Trophoblast cell (in vitro differentiated cells and primary cell): ENCODE measurements around the gene FBXL5.

Experiments used
- DNase-seq, 2 donors: peaks; one replicate each; pipeline ENCODE4 v3.0.0-alpha.2; 2016
- H2AFZ ChIP-seq: 2 replicates; pipeline ENCODE4 v1.6.1; 2013; ENCODE audit warnings: low read length, moderate library complexity, mild to moderate bottlenecking; ENCODE audit not compliant: insufficient read depth, poor library complexity
- H2AK5ac ChIP-seq: 2 replicates; pipeline ENCODE4 v1.6.1; 2013; ENCODE audit warnings: mild to moderate bottlenecking, low read length
- H2BK120ac ChIP-seq: 2 replicates; pipeline ENCODE4 v1.6.1; 2013; ENCODE audit warnings: low read length, mild to moderate bottlenecking, moderate library complexity; ENCODE audit not compliant: insufficient read depth, poor library complexity
- H2BK12ac ChIP-seq: 2 replicates; pipeline ENCODE4 v1.6.1; 2013; ENCODE audit warnings: mild to moderate bottlenecking, low read length, moderate library complexity
- H2BK5ac ChIP-seq: 2 replicates; pipeline ENCODE4 v1.6.1; 2013; ENCODE audit warnings: low read length, low read depth, moderate library complexity, mild to moderate bottlenecking; ENCODE audit not compliant: poor library complexity
- H3K14ac ChIP-seq: 2 replicates; pipeline ENCODE4 v1.6.1; 2013; ENCODE audit warnings: mild to moderate bottlenecking, low read length
- H3K18ac ChIP-seq: 2 replicates; pipeline ENCODE4 v1.6.1; 2013; ENCODE audit warnings: mild to moderate bottlenecking, low read length
- H3K23ac ChIP-seq: 2 replicates; pipeline ENCODE4 v1.6.1; 2013; ENCODE audit warnings: low read length
- H3K27ac ChIP-seq: 2 replicates; pipeline ENCODE4 v1.5.1; 2013; ENCODE audit warnings: low read depth, mild to moderate bottlenecking, inconsistent platforms, low read length, moderate library complexity
- H3K27me3 ChIP-seq: 2 replicates; pipeline ENCODE4 v1.6.1; 2013; ENCODE audit warnings: inconsistent platforms, mild to moderate bottlenecking, low read length, moderate library complexity; ENCODE audit not compliant: insufficient read depth
- H3K36me3 ChIP-seq, 2 experiments: 1 replicate in 1 of 2; 2 replicates in 1 of 2; pipeline ENCODE4 v1.6.1; 2013; ENCODE audit warnings: low read length in 2 of 2, mild to moderate bottlenecking in 2 of 2, moderate library complexity in 1 of 2; ENCODE audit not compliant: insufficient read depth in 2 of 2, control insufficient read depth in 1 of 2
- H3K4ac ChIP-seq: 2 replicates; pipeline ENCODE4 v1.6.1; 2013; ENCODE audit warnings: low read depth, mild to moderate bottlenecking, low read length, moderate library complexity
- H3K4me1 ChIP-seq, 2 experiments: 1 replicate in 1 of 2; 2 replicates in 1 of 2; pipeline ENCODE4 v1.6.1; 2013; ENCODE audit warnings: low read length in 2 of 2, mild to moderate bottlenecking in 2 of 2, moderate library complexity in 1 of 2; ENCODE audit not compliant: insufficient read depth in 2 of 2, control insufficient read depth in 1 of 2
- H3K4me2 ChIP-seq: 2 replicates; pipeline ENCODE4 v1.6.1; 2013; ENCODE audit warnings: inconsistent platforms, mild to moderate bottlenecking, low read length, moderate library complexity
- H3K4me3 ChIP-seq: 2 replicates; pipeline ENCODE4 v1.5.1; 2013; ENCODE audit warnings: mild to moderate bottlenecking, low read depth, low read length, inconsistent platforms
- H3K79me1 ChIP-seq: one replicate; pipeline ENCODE4 v1.6.1; 2013; ENCODE audit warnings: low read length
- H3K79me2 ChIP-seq: 2 replicates; pipeline ENCODE4 v1.6.1; 2013; ENCODE audit warnings: low read length, mild to moderate bottlenecking; ENCODE audit not compliant: control insufficient read depth, insufficient read depth, poor library complexity
- H3K9ac ChIP-seq: 2 replicates; pipeline ENCODE4 v1.6.1; 2013; ENCODE audit warnings: mild to moderate bottlenecking, low read length
- H3K9me3 ChIP-seq: 2 replicates; pipeline ENCODE4 v1.6.1; 2013; ENCODE audit warnings: low read depth, mild to moderate bottlenecking, control low read depth, inconsistent platforms, low read length; ENCODE audit not compliant: insufficient read depth
- H4K12ac ChIP-seq: 2 replicates; pipeline ENCODE4 v1.6.1; 2013; ENCODE audit warnings: low read depth, mild to moderate bottlenecking, low read length, moderate library complexity
- H4K8ac ChIP-seq: 2 replicates; pipeline ENCODE4 v1.6.1; 2013; ENCODE audit warnings: low read depth, mild to moderate bottlenecking, low read length, moderate library complexity
- H4K91ac ChIP-seq: one replicate; pipeline ENCODE4 v1.6.1; 2013; ENCODE audit warnings: low read depth, mild to moderate bottlenecking, low read length, moderate library complexity
- WGBS: extraction: QIAGEN DNeasy Blood & Tissue Kit; methylation state at CpG from one replicate; pipeline ENCODE4 v1.1.7; 2013; ENCODE audit warnings: missing lambda C conversion rate; ENCODE audit not compliant: insufficient read length, insufficient coverage; ENCODE audit errors: extremely low coverage; 5-methylcytosine and 5-hydroxymethylcytosine counted together

Gene FBXL5

GRCh38 chr4:15658136-15658770, 3.1 kb upstream of the FBXL5 start:
- H3K4me1 ChIP-seq = peaks cover 8% of the 10 kb centered on the region in 2 experiments
- peaks cover 13% of the 10 kb centered on the region for H3K79me2 ChIP-seq
- H3K4me3 ChIP-seq = no peak overlapping the region
- no peak overlapping the region for H3K4ac ChIP-seq
- H3K27ac ChIP-seq = no peak overlapping the region
- no peak overlapping the region for H4K12ac ChIP-seq
- no peaks in the 10 kb centered on the region for H3K27me3 ChIP-seq
- H3K36me3 ChIP-seq = peaks cover 2 to 5% of the 10 kb centered on the region in 2 experiments
- no peak overlapping the region for H2BK5ac ChIP-seq
- no peak overlapping the region for H4K8ac ChIP-seq
- H3K9me3 ChIP-seq = no peaks in the 10 kb centered on the region
- no peak overlapping the region for H3K14ac ChIP-seq
- DNase-seq = no peak
- no peak overlapping the region for H4K91ac ChIP-seq
- no peak overlapping the region for H3K9ac ChIP-seq
- no peak overlapping the region for H2AK5ac ChIP-seq
- H2BK120ac ChIP-seq = no peak overlapping the region
- H3K79me1 ChIP-seq = peaks cover 17% of the 10 kb centered on the region
- H2AFZ ChIP-seq = no peak overlapping the region
- H3K18ac ChIP-seq = no peak overlapping the region
- WGBS = no CpG with 5 or more reads among the region's 4 CpGs
- H3K23ac ChIP-seq = no peak overlapping the region
- H3K4me2 ChIP-seq = no peak overlapping the region
- no peak overlapping the region for H2BK12ac ChIP-seq

GRCh38 chr4:15657366-15657765, 2.2 kb upstream of the FBXL5 start:
- Histone ChIP-seq H3K27me3 (no peaks in the 10 kb centered on the region), H4K91ac (no peak overlapping the region), H2BK5ac (no peak overlapping the region), H3K36me3 (peaks cover 2 to 5% of the 10 kb centered on the region in 2 experiments), H4K12ac (no peak overlapping the region), H2AFZ (no peak overlapping the region), H3K79me1 (peaks cover 17% of the 10 kb centered on the region), H3K79me2 (peaks cover 13% of the 10 kb centered on the region), H3K18ac (no peak overlapping the region), H4K8ac (no peak overlapping the region), H3K9ac (no peak overlapping the region), H3K27ac (no peak overlapping the region), H3K9me3 (no peaks in the 10 kb centered on the region), H3K23ac (no peak overlapping the region), H2BK12ac (no peak overlapping the region), H2BK120ac (no peak overlapping the region), H3K4me2 (no peak overlapping the region), H3K4ac (no peak overlapping the region), H3K4me3 (no peak overlapping the region), H2AK5ac (no peak overlapping the region), H3K4me1 (peaks cover 8% of the 10 kb centered on the region in 2 experiments), H3K14ac (no peak overlapping the region)
- DNase-seq = no peak

GRCh38 chr4:15656038-15656470, 897 bp upstream of the FBXL5 start:
- H4K12ac ChIP-seq = peak overlapping the region; percentile 97
- peak overlapping the region; percentile 89 for H2BK120ac ChIP-seq
- no peaks in the 10 kb centered on the region for H3K9me3 ChIP-seq
- H3K79me1 ChIP-seq = peaks cover 17% of the 10 kb centered on the region
- peak overlapping the region; percentile 99 for H4K91ac ChIP-seq
- WGBS = no CpG with 5 or more reads among the region's 12 CpGs
- H3K27ac ChIP-seq = peak overlapping the region; percentile 99
- peak overlapping the region; percentile 80 for H2AK5ac ChIP-seq
- peak overlapping the region; percentile 88 for H3K4me2 ChIP-seq
- H4K8ac ChIP-seq = peak overlapping the region; percentile 99
- peak overlapping the region; percentile 89 for H3K4ac ChIP-seq
- H3K23ac ChIP-seq = no peak overlapping the region
- DNase-seq = no peak
- H2BK12ac ChIP-seq = no peak overlapping the region
- H3K4me1 ChIP-seq = peaks cover 8% of the 10 kb centered on the region in 2 experiments
- H3K36me3 ChIP-seq = peaks cover 2 to 5% of the 10 kb centered on the region in 2 experiments
- H2BK5ac ChIP-seq = peak overlapping the region; percentile 94
- H2AFZ ChIP-seq = peak overlapping the region; percentile 92
- H3K79me2 ChIP-seq = peaks cover 13% of the 10 kb centered on the region
- H3K14ac ChIP-seq = peak overlapping the region; percentile 99
- H3K9ac ChIP-seq = peak overlapping the region; percentile 59
- peak overlapping the region; percentile 99 for H3K18ac ChIP-seq
- H3K4me3 ChIP-seq = peak overlapping the region; percentile 72
- H3K27me3 ChIP-seq = no peaks in the 10 kb centered on the region

GRCh38 chr4:15654593-15655222, 449 bp downstream of the FBXL5 start:
- peak overlapping the region; percentile 99 for H3K18ac ChIP-seq
- peaks cover 8% of the 10 kb centered on the region in 2 experiments for H3K4me1 ChIP-seq
- DNase-seq = peak; percentile 46 to 67
- peak overlapping the region; percentile 91 for H3K4me2 ChIP-seq
- H2AFZ ChIP-seq = peak overlapping the region; percentile 100
- no peak overlapping the region for H3K23ac ChIP-seq
- peak overlapping the region; percentile 93 for H4K12ac ChIP-seq
- peak overlapping the region; percentile 97 for H3K9ac ChIP-seq
- H3K27me3 ChIP-seq = no peaks in the 10 kb centered on the region
- H2BK120ac ChIP-seq = peak overlapping the region; percentile 98
- peak overlapping the region; percentile 99 for H3K4me3 ChIP-seq
- H2AK5ac ChIP-seq = peak overlapping the region; percentile 71
- peak overlapping the region; percentile 98 for H4K91ac ChIP-seq
- H4K8ac ChIP-seq = peak overlapping the region; percentile 99
- peak overlapping the region; percentile 97 for H3K27ac ChIP-seq
- peak overlapping the region; percentile 100 for H3K14ac ChIP-seq
- H2BK5ac ChIP-seq = peak overlapping the region; percentile 94
- peak overlapping the region; percentile 87 for H2BK12ac ChIP-seq
- WGBS = no CpG with 5 or more reads among the region's 66 CpGs
- no peaks in the 10 kb centered on the region for H3K9me3 ChIP-seq
- peaks cover 17% of the 10 kb centered on the region for H3K79me1 ChIP-seq
- peaks cover 13% of the 10 kb centered on the region for H3K79me2 ChIP-seq
- peaks cover 2 to 5% of the 10 kb centered on the region in 2 experiments for H3K36me3 ChIP-seq
- H3K4ac ChIP-seq = peak overlapping the region; percentile 90
